Mesenteric fat pad (tissue), 1 donor: ENCODE measurements around the gene DPM1. TPM values are rescaled to one million over a fixed set of nuclear protein-coding genes. Genes with fewer than 3 reads are reported as not detected.

ENCODE experiments used
- DNase-seq: peaks from one replicate; pipeline ENCODE4 v3.0.0-alpha.2; 2020; ENCODE audit warnings: low spot score
- long read RNA-seq: library from polyadenylated mRNA; unstranded; transcript quantifications from one replicate; pipeline ENCODE4 v2.0.0, GENCODE V29; 2020
- total RNA-seq: library from RNA; stranded (reverse); fragmentation: NEBNext Ultra II Directional; extraction: Animal tissue kit (Norgen Biotek cat#: 25700); gene quantifications from one replicate; pipeline ENCODE4 v1.2.1, GENCODE V29; 2021
- donor health status: DM: yes; HTN: yes; CAD: no.

The DPM1 gene
- 34.2 TPM for total RNA-seq
- long read RNA-seq, transcript DPM1-203 (9 exons, 1,075 nt) = major isoform, 21 of 33 reads
- long read RNA-seq, partial matches to known transcripts = 2 of 33 reads
- long read RNA-seq, other reads (novel, unspliced or antisense) = 8 of 33 reads

- DNase-seq = peak; percentile 92
Measured at GRCh38 chr20:50957798-50958614, at the start of gene DPM1. Gene DPM1 (minus strand): TSS chr20:50958532. CDS start chr20:50958523, 9 bp downstream.

GRCh38 chr20:51005214-51005613, 46.9 kb upstream of the DPM1 start:
- DNase-seq = no peak

- no peak for DNase-seq
Measured at GRCh38 chr20:51004781-51005180, 46.4 kb upstream of the DPM1 start.

GRCh38 chr20:51004305-51004727, 46.0 kb upstream of the DPM1 start:
- no peak for DNase-seq

- no peak for DNase-seq
Measured at GRCh38 chr20:51003753-51004152, 45.4 kb upstream of the DPM1 start.

- DNase-seq = no peak
Measured at GRCh38 chr20:51002633-51003032, 44.3 kb upstream of the DPM1 start.

GRCh38 chr20:51001430-51002265, 43.3 kb upstream of the DPM1 start:
- DNase-seq = no peak

- no peak for DNase-seq
Measured at GRCh38 chr20:50999355-50999754, 41.0 kb upstream of the DPM1 start.

GRCh38 chr20:50996901-50997865, 38.9 kb upstream of the DPM1 start:
- DNase-seq = no peak

GRCh38 chr20:50995506-50995905, 37.2 kb upstream of the DPM1 start:
- DNase-seq = no peak

GRCh38 chr20:50993876-50994275, 35.5 kb upstream of the DPM1 start:
- no peak for DNase-seq

- DNase-seq = no peak
Measured at GRCh38 chr20:50992733-50993457, 34.6 kb upstream of the DPM1 start.

- DNase-seq = no peak
Measured at GRCh38 chr20:50992336-50992732, 34.0 kb upstream of the DPM1 start.

GRCh38 chr20:50991076-50991475, 32.7 kb upstream of the DPM1 start:
- no peak for DNase-seq

GRCh38 chr20:50987493-50988210, 29.3 kb upstream of the DPM1 start:
- DNase-seq = no peak

- no peak for DNase-seq
Measured at GRCh38 chr20:50983321-50983720, 25.0 kb upstream of the DPM1 start.

GRCh38 chr20:50982363-50982762, 24.0 kb upstream of the DPM1 start:
- no peak for DNase-seq

GRCh38 chr20:50981714-50982048, 23.3 kb upstream of the DPM1 start:
- no peak for DNase-seq

GRCh38 chr20:50980851-50981713, 22.8 kb upstream of the DPM1 start:
- no peak for DNase-seq
